ENCODE results near the gene FOXP1. TPM values are rescaled to one million over a fixed set of nuclear protein-coding genes. Genes with fewer than 3 reads are reported as not detected.

FOXP1 gene
- total RNA-seq, 4 donors from 2014 or later = 49.8 to 157 (median 71.9) TPM

DNA sequence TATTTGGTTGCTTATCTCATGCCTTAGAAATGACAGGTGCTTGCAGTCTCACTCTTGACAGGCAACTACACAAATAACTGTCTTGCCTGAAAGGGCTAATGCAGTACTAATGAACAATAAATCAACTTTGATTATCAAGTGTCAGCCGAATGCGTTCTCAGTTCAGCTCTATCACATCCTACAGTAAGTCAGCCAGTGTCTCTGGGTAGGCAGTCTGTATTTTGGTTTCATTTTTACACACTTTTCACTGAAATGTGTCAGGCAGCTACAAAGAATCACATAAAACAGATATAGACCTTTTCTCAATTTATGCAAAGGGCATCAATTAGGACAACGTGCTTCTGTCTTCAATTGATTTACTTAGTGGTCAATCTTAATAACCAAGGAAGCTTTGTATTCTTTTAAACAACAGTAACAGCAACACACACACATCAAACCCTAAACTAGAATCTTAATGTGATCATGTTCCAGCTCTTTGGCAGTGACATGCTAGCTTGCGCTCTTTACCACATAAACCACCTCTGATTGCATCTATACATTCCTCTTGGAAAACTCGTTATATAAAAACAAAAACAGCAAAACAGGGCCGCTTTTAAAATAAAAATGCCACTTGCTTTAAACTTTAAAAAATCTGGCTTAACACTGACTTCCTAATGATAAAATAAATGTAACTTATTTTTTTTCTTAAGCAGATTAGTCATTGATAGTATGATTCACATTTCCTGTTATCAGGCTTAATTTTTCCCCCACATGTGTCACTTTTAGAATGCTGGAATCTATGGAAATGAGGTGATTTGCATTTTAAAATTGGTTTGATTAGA, 520.4 kb downstream of the FOXP1 start:
- peaks cover 79% of the 10 kb centered on the region for H3K4me1 ChIP-seq
- H3K27me3 ChIP-seq = no peaks in the 10 kb centered on the region
- WGBS = 23% methylated on average over 6 of the region's 6 CpGs
- no peak for DNase-seq (ENCODE audit: low spot score in 2 of 2)
- H3K4me3 ChIP-seq = peak overlapping the region; percentile 74
- H3K27ac ChIP-seq = peak overlapping the region; percentile 93
- H3K36me3 ChIP-seq = no peaks in the 10 kb centered on the region
- TF ChIP-seq POLR2A (IDR thresholded peaks at IDR 0.05) = no peak
- TF ChIP-seq EP300 (IDR thresholded peaks at IDR 0.05) = no peak
- TF ChIP-seq, protein P1, sequence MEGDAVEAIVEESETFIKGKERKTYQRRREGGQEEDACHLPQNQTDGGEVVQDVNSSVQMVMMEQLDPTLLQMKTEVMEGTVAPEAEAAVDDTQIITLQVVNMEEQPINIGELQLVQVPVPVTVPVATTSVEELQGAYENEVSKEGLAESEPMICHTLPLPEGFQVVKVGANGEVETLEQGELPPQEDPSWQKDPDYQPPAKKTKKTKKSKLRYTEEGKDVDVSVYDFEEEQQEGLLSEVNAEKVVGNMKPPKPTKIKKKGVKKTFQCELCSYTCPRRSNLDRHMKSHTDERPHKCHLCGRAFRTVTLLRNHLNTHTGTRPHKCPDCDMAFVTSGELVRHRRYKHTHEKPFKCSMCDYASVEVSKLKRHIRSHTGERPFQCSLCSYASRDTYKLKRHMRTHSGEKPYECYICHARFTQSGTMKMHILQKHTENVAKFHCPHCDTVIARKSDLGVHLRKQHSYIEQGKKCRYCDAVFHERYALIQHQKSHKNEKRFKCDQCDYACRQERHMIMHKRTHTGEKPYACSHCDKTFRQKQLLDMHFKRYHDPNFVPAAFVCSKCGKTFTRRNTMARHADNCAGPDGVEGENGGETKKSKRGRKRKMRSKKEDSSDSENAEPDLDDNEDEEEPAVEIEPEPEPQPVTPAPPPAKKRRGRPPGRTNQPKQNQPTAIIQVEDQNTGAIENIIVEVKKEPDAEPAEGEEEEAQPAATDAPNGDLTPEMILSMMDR (IDR thresholded peaks at IDR 0.05) = no peak
- TF ChIP-seq POLR2AphosphoS5 (IDR thresholded peaks at IDR 0.05) = no peak
- no peaks in the 10 kb centered on the region for H3K9me3 ChIP-seq

GRCh38 chr3:71062037-71062932, 521.2 kb downstream of the FOXP1 start:
- 39% methylated on average over 14 of the region's 14 CpGs for WGBS
- DNase-seq (ENCODE audit: low spot score in 2 of 2) = no peak
- H3K4me3 ChIP-seq = peak overlapping the region; percentile 74
- H3K9me3 ChIP-seq = no peaks in the 10 kb centered on the region
- TF ChIP-seq EP300 (IDR thresholded peaks at IDR 0.05) (no peak), POLR2AphosphoS5 (IDR thresholded peaks at IDR 0.05) (no peak)
- TF ChIP-seq, protein P1 (IDR thresholded peaks at IDR 0.05) = no peak
- peak overlapping the region; percentile 93 for H3K27ac ChIP-seq
- peaks cover 82% of the 10 kb centered on the region for H3K4me1 ChIP-seq
- no peaks in the 10 kb centered on the region for H3K36me3 ChIP-seq
- H3K27me3 ChIP-seq = no peaks in the 10 kb centered on the region

DNA sequence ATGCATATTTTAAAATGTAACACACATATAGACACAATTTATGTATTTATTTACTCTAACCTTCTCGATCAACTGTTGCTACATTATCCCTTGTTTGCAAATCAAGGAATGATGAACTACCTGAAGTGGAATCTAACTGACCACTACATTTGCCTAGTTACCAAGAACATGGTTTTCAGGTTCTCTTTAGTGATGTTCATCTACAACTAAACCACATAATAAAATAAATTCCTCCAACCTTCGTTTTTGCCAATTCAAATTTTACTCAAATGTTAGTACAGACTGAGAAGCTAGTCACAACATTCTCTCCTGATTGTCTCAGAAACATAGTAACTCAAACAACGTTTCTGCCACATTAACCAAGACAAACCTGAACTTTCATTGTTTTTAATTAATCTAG, 521.9 kb downstream of the FOXP1 start:
- Histone ChIP-seq H3K36me3 (no peaks in the 10 kb centered on the region), H3K27ac (peak overlapping the region; percentile 1), H3K27me3 (no peaks in the 10 kb centered on the region), H3K4me1 (peaks cover 81% of the 10 kb centered on the region), H3K4me3 (peak overlapping the region; percentile 74), H3K9me3 (no peaks in the 10 kb centered on the region)
- no peak for DNase-seq (ENCODE audit: low spot score in 2 of 2)
- TF ChIP-seq POLR2A (IDR thresholded peaks at IDR 0.05) (no peak), EP300 (IDR thresholded peaks at IDR 0.05) (no peak), POLR2AphosphoS5 (IDR thresholded peaks at IDR 0.05) (no peak)
- TF ChIP-seq, protein P1 (IDR thresholded peaks at IDR 0.05) = no peak
- WGBS = 52% methylated on average over 3 of the region's 3 CpGs

DNA sequence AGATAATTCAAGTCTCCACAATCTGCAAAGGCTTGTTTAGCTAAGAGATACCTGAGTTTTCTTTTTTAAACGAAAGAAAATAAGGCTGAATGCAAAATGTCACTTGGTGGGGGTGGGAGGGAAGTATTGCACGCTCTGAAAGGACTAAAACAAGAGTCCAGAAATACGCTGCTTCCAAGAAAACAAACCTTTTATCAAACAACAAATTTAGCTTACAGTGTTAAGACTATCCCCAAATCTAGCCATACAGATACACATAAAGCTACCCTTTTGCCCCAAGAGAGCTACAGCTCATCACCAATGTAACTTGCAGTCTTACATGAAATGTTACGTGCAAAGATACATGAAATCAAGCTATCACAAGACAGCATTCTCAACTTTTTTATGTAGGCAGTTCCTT, 522.5 kb downstream of the FOXP1 start:
- Histone ChIP-seq H3K9me3 (no peaks in the 10 kb centered on the region), H3K27ac (peak overlapping the region; percentile 40), H3K27me3 (no peaks in the 10 kb centered on the region), H3K36me3 (no peaks in the 10 kb centered on the region), H3K4me1 (peaks cover 81% of the 10 kb centered on the region), H3K4me3 (no peak overlapping the region)
- 79% methylated on average over 4 of the region's 4 CpGs for WGBS
- TF ChIP-seq, protein P1 (IDR thresholded peaks at IDR 0.05) = no peak
- no peak for TF ChIP-seq POLR2A (IDR thresholded peaks at IDR 0.05)
- TF ChIP-seq POLR2AphosphoS5 (IDR thresholded peaks at IDR 0.05) = no peak
- DNase-seq (ENCODE audit: low spot score in 2 of 2) = no peak

- 78% methylated on average over 2 of the region's 2 CpGs for WGBS
- Histone ChIP-seq H3K4me1 (peaks cover 81% of the 10 kb centered on the region), H3K36me3 (no peaks in the 10 kb centered on the region), H3K27ac (peak overlapping the region; percentile 40), H3K9me3 (no peaks in the 10 kb centered on the region), H3K27me3 (no peaks in the 10 kb centered on the region), H3K4me3 (no peak overlapping the region)
- DNase-seq (ENCODE audit: low spot score in 2 of 2) = no peak
- TF ChIP-seq EP300 (IDR thresholded peaks at IDR 0.05) (no peak), POLR2AphosphoS5 (IDR thresholded peaks at IDR 0.05) (no peak), POLR2A (IDR thresholded peaks at IDR 0.05) (no peak)
These were observed 523.0 kb downstream of the FOXP1 start for GRCh38 chr3:71060536-71060935.
